ENCODE results near the gene MACROD1.

MACROD1 gene

DNA sequence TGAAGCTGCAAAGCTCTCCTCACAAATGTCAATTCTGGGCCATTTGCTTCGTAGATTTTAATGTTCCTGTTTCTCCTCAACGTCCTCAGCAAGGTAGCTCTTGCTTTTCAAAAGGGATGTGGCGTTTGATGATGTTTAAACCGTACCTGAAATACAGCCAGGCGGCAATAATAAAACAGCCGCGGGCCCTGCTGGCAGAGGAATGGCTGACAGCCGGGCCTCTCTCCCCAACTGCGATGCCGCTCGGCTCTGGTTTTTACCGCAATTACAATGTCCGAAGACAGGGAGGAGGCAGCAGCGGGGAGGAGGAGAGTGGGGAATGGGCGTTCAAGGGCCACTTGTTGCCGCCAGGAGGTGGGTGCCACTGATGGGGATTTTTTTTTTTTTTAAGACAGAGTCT lies 27.5 kb downstream of the MACROD1 start:
- H3K36me3 ChIP-seq (ENCODE audit: low read length): no peaks in the 10 kb centered on the region
- H3K4me3 ChIP-seq (ENCODE audit: insufficient read depth, low read length, poor library complexity, severe bottlenecking): no peak overlapping the region
- no peaks in the 10 kb centered on the region for H3K9me3 ChIP-seq (ENCODE audit: insufficient read depth, low read length)
- H3K27ac ChIP-seq (ENCODE audit: low read depth, low read length): no peak overlapping the region
- H3K4me2 ChIP-seq (ENCODE audit: low read depth, low read length, poor library complexity, severe bottlenecking): no peak overlapping the region
- H2AFZ ChIP-seq (ENCODE audit: low read depth, low read length, severe bottlenecking): no peak overlapping the region
- no peak for TF ChIP-seq EZH2phosphoT487 (conservative IDR thresholded peaks at IDR 0.05; ENCODE audit: low read length)
- TF ChIP-seq, protein P1, sequence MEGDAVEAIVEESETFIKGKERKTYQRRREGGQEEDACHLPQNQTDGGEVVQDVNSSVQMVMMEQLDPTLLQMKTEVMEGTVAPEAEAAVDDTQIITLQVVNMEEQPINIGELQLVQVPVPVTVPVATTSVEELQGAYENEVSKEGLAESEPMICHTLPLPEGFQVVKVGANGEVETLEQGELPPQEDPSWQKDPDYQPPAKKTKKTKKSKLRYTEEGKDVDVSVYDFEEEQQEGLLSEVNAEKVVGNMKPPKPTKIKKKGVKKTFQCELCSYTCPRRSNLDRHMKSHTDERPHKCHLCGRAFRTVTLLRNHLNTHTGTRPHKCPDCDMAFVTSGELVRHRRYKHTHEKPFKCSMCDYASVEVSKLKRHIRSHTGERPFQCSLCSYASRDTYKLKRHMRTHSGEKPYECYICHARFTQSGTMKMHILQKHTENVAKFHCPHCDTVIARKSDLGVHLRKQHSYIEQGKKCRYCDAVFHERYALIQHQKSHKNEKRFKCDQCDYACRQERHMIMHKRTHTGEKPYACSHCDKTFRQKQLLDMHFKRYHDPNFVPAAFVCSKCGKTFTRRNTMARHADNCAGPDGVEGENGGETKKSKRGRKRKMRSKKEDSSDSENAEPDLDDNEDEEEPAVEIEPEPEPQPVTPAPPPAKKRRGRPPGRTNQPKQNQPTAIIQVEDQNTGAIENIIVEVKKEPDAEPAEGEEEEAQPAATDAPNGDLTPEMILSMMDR (IDR thresholded peaks at IDR 0.05; ENCODE audit: insufficient read depth, low read length, poor library complexity, severe bottlenecking): no peak
- H3K27me3 ChIP-seq (ENCODE audit: low read length): no peaks in the 10 kb centered on the region
- H3F3A ChIP-seq (ENCODE audit: insufficient read depth): no peaks in the 10 kb centered on the region
- no peaks in the 10 kb centered on the region for H4K20me1 ChIP-seq (ENCODE audit: low read depth, low read length)
- no peak overlapping the region for H3K9ac ChIP-seq (ENCODE audit: low read length)
- no peaks in the 10 kb centered on the region for H3K9me2 ChIP-seq (replicated peaks; ENCODE audit: insufficient read depth, low read length)
- H3K79me2 ChIP-seq (ENCODE audit: insufficient read depth, low read length): no peaks in the 10 kb centered on the region

DNA sequence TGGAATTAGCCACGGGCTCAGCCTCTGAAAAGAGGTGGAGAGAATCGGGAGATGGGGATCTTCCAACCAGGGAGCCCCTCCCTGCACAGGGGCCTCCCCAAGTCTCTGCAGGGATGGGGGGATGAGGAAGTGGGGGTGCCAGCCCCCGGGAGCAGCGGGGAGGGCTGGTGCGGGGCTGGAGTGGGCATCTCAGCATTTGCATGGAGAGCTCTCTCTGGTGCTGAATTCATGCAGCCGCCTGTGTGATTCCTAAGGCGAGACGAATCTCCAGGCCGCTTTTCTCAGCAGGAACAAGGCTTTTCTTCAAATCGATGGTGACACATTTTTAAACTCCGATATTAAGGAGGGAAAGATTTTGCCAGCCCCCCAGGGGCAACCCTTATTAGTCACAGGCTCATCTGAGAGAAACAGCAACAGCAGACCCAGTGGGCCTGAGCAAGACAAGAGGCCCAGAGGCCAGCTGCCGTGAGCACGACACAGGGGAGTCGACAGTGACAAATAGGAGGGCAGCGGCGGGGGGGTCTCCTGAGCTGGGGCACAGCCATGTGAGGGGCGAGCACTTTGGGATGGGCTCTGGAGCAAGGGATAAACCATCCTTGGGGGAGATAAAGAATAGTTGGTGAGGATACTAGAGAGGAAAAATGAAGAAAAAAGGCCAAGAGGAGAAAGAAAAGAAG lies 29.0 kb downstream of the MACROD1 start:
- Histone ChIP-seq H3K4me3 (ENCODE audit: insufficient read depth, low read length, poor library complexity, severe bottlenecking) (no peak overlapping the region), H3K9ac (ENCODE audit: low read length) (no peak overlapping the region), H3K27ac (ENCODE audit: low read depth, low read length) (no peak overlapping the region), H3K4me2 (ENCODE audit: low read depth, low read length, poor library complexity, severe bottlenecking) (no peak overlapping the region), H3K9me3 (ENCODE audit: insufficient read depth, low read length) (no peaks in the 10 kb centered on the region), H4K20me1 (ENCODE audit: low read depth, low read length) (no peaks in the 10 kb centered on the region), H3K27me3 (ENCODE audit: low read length) (no peaks in the 10 kb centered on the region), H2AFZ (ENCODE audit: low read depth, low read length, severe bottlenecking) (no peak overlapping the region), H3F3A (ENCODE audit: insufficient read depth) (no peaks in the 10 kb centered on the region), H3K79me2 (ENCODE audit: insufficient read depth, low read length) (no peaks in the 10 kb centered on the region), H3K9me2 (replicated peaks; ENCODE audit: insufficient read depth, low read length) (no peaks in the 10 kb centered on the region), H3K36me3 (ENCODE audit: low read length) (no peaks in the 10 kb centered on the region)
- TF ChIP-seq, protein P1 (IDR thresholded peaks at IDR 0.05; ENCODE audit: insufficient read depth, low read length, poor library complexity, severe bottlenecking): no peak
- TF ChIP-seq EZH2phosphoT487 (conservative IDR thresholded peaks at IDR 0.05; ENCODE audit: low read length): no peak

DNA sequence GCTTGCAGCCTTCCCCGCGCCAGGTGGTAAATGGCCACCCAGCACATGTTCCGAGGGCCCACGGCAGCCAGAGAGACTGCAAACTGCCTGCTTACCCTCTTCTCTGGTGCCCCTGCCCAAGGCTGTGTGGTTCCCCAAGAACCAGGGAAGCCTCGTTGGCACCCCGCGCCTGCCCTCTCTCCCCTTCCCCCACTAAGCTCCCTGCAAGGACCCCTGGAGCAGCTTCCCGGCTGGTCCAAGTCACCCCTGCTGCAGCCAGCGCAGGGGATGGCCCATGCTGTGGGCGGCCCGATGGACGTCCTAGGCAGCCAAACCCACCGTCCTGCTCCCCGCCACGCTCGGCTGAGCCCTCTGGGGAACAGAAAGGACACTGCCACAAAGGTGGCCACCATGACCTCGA lies 30.2 kb downstream of the MACROD1 start:
- Histone ChIP-seq H3K36me3 (ENCODE audit: low read length) (no peaks in the 10 kb centered on the region), H4K20me1 (ENCODE audit: low read depth, low read length) (no peaks in the 10 kb centered on the region), H3K9me3 (ENCODE audit: insufficient read depth, low read length) (no peaks in the 10 kb centered on the region), H3K27me3 (ENCODE audit: low read length) (no peaks in the 10 kb centered on the region), H3K79me2 (ENCODE audit: insufficient read depth, low read length) (no peaks in the 10 kb centered on the region), H3F3A (ENCODE audit: insufficient read depth) (no peaks in the 10 kb centered on the region), H3K4me3 (ENCODE audit: insufficient read depth, low read length, poor library complexity, severe bottlenecking) (no peak overlapping the region), H3K27ac (ENCODE audit: low read depth, low read length) (no peak overlapping the region), H2AFZ (ENCODE audit: low read depth, low read length, severe bottlenecking) (no peak overlapping the region), H3K9ac (ENCODE audit: low read length) (no peak overlapping the region), H3K9me2 (replicated peaks; ENCODE audit: insufficient read depth, low read length) (no peaks in the 10 kb centered on the region), H3K4me2 (ENCODE audit: low read depth, low read length, poor library complexity, severe bottlenecking) (no peak overlapping the region)
- no peak for TF ChIP-seq EZH2phosphoT487 (conservative IDR thresholded peaks at IDR 0.05; ENCODE audit: low read length)
- TF ChIP-seq, protein P1 (IDR thresholded peaks at IDR 0.05; ENCODE audit: insufficient read depth, low read length, poor library complexity, severe bottlenecking): no peak
